HG03108 (cell line): Measurements from ENCODE around the gene TRRAP.
A peak's percentile ranks its signal among the peaks of the same experiment; 100 is the strongest.

Experiments
- ATAC-seq: cut with Tn5 transposase; IDR thresholded peaks from one replicate; pipeline ENCODE4 v1.9.1; 2021; ENCODE audit warnings: moderate library complexity; ENCODE audit not compliant: unreplicated experiment

TRRAP gene

DNA sequence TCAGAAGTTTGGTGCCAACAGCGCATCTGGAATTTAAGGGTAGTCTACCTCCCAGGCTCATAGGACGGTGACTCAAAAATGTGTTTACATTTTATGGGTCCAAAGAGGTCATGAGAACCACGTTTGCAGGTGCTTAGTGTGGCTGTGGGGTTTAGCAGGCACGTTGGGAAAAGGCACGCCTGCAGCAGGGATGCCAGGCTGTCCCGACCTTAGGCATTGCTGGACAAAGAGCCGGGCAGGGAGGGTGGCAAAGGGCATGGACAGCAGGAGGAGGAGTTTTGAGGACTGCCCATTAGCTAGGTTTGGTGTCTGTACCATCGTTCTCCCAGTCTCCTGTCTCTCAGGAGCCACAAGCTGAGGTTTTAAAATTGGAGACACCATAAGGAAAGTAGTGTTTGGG lies 104.4 kb downstream of the TRRAP start:
- ATAC-seq = no peak

DNA sequence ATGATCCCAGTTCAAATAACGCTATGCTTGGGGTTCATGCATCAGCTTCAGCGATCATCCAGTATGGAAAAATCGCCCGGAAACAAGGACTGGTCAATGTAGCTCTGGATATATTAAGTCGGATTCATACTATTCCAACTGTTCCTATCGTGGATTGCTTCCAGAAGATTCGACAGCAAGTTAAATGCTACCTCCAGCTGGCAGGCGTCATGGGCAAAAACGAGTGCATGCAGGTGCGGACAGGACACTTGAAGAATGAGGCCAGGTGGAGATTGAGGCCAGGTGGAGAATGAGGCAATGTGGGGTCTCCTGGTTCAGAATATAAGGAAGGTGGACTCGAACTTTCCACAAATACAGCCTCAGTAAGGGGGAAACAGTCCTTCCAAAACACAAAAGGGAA lies 105.8 kb downstream of the TRRAP start:
- no peak for ATAC-seq

DNA sequence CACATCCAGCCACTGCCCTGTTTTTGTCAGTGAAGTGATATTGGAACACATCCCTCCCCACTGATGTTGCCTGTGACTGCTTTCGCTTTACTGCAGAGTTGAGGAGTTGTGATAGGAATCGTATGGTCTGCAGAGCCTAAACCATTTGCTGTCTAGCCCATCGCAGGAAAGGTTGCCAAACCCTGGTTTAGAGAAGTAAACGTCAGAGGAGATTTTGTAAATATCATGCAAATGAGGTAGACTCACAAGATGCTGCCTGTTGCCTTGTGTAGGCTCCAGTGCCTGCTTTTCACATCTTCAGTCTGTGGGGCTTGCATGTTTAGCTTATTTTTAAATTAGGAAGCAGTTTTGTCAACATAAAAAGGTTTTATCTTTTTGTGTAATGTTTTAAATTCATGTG lies 107.1 kb downstream of the TRRAP start:
- ATAC-seq = no peak

DNA sequence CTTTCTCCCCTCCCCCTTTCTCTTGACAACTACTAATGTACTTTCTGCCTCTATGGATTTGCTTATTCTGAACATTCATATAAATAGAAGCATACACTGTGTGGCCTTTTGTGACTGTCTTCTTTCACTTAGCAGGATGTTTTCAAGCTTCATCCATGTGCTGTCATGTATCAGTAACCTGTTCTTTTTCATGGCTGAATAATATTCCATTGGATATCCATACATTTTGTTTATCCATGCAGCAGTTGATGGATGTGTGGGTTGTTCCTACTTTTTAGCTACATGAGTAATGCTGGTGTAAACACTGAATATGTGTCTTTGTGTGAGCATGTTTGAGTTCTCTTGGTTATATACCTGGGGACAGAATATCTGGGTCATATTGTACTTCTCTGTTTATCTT lies 107.6 kb downstream of the TRRAP start:
- no peak for ATAC-seq

- no peak for ATAC-seq
Measured at GRCh38 chr7:98988641-98989040, 110.3 kb downstream of the TRRAP start.

- no peak for ATAC-seq
Measured at GRCh38 chr7:98990356-98990755, 112.0 kb downstream of the TRRAP start.

- ATAC-seq = no peak
Measured at GRCh38 chr7:98991141-98991540, 112.8 kb downstream of the TRRAP start.

DNA sequence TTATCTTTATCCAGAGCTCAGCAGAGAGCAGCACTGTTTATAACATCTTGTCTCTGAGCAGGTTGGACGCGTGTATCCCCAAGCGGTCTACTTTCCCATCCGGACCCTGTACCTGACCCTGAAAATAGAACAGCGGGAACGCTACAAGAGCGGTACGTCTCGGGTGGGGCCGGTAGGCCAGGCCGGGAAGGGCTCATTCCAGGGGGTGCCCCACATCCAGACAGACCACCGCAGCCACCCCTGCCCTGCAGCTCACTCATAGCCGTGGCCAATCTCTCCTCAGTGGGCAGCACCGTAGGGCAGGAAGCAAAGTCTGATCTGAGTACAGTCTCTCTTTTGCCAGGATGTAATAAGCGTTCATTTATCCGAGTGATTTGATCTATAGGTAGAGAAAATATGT lies 113.7 kb downstream of the TRRAP start:
- ATAC-seq = no peak

DNA sequence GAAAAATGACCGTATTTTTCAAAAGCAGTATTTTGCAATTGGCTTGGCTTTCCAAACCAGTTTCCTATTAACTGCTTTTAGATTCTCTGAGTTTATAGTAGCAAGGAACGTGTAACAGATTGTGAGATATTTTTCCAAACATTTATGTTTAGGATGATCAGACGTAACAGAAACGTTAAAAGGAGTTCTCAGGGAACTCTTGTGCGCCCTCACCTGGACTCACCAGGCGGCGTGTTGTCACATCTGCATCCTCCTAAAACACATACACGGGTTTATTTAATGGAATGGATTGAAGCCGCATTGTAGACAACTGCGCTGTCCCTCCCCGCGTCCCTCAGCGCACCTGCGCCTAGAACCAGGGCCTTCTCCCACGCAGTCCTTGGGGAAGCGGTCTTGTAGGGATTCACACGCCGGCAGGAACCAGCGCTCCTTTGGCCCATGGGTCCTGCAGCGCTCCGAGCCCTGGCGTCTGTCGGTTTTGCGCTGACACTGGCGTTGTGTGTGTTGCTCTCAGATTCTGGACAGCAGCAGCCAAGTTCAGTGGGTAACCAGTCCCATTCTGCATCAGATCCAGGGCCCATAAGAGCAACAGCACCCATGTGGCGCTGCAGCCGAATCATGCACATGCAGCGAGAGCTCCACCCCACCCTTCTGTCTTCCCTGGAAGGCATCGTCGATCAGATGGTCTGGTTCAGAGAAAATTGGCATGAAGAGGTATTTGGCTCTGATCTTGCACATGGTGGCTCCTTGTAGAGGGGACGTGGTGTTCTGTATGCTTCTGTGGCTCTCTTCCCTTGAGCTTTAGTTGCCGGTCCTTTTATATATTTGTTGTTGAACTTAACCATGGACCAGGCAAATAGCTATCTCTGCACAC lies 114.9 kb downstream of the TRRAP start:
- ATAC-seq = no peak

DNA sequence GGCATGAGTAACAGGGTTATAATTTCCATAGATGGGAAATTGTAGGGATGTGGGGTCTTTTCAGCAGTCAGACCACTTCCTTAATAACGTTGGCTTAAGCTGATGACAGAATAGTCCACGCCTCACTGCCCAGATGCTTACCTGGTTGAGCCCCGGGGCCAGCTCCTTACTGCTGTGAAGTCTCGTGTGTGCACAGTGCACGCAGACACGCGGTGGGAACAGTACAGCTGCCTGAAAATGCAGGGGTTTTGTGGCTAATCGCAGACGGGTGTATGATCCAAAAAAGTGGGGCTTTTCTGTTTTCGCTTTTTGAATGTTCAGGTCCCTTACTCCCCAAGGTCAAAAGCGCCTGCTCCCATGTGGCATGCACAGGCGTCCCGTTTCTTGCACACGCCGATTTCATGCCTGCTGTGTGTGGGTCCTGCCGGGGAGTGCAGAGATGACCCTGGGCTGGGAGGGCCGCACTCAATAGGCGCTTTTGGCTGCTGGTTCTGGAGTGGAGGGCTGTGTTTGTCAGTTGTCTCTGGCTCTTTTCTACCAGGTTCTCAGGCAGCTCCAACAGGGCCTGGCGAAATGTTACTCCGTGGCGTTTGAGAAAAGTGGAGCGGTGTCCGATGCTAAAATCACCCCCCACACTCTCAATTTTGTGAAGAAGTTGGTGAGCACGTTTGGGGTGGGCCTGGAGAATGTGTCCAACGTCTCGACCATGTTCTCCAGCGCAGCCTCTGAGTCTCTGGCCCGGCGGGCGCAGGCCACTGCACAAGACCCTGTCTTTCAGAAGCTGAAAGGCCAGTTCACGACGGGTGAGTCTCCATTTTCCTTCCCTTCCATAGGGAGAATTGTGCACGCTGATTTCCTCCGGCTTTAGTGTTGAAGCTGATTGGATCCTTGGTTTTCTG lies 116.0 kb downstream of the TRRAP start:
- no peak for ATAC-seq

DNA sequence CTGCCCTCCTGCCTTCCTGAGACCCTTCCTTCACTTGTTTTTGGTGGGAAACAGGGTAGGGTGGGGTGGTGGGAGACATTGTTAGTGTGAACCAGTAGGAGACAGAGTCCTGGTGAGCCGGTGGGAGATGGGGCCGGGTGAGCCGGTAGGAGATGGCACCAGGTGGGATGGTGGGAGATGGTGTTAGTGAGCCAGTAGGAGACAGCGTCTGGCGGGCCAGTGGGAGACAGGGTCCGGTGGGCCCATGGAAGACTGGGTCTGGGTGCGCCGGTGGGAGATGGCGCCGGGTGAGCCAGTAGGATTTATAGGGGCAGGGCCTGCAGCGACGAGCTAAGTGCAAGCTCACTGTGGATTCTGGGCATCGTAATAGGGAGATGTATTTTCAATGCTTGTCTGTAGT lies 116.8 kb downstream of the TRRAP start:
- ATAC-seq = no peak

GRCh38 chr7:98995523-98996149 lies 117.3 kb downstream of the TRRAP start:
- no peak for ATAC-seq

DNA sequence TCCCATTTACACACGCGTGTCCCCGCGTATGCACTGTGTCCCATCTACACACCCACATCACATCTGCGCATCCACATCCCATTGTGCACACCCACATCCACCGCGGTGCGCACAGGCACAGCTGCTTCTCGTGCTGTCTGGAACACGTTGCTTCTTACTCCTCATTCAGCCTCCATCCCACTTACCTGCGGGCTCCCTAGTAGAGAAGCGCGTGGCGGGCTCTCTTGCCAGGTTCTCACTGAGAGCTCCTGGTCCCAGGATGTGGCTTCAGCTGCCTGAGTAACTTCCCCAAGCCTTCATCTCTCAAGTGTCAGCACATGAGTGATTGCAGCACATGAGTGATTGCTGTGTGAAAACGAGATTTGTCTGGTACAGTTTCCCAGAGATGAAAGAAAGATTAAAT lies 117.8 kb downstream of the TRRAP start:
- peak; percentile 64 for ATAC-seq

DNA sequence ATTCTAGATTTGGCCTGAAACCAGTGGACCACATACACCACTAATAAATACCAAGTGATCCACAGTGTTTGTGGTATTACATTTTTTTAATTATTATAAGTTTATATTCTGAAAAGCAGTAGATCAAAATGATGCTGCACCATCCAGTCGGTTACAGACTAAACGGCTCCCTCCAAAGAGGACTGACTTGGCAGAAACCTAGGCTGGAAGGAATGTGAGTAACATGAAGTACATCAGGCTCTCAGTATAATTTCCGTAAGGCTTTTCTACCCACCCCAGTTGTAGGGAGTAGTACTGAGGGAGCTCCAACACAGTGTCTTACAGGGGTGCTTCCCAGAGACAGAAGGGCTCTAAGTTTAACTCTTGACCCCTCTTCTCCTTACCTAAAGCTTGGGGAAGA lies 119.5 kb downstream of the TRRAP start:
- no peak for ATAC-seq

GRCh38 chr7:98998821-98999725 lies 120.7 kb downstream of the TRRAP start:
- no peak for ATAC-seq

DNA sequence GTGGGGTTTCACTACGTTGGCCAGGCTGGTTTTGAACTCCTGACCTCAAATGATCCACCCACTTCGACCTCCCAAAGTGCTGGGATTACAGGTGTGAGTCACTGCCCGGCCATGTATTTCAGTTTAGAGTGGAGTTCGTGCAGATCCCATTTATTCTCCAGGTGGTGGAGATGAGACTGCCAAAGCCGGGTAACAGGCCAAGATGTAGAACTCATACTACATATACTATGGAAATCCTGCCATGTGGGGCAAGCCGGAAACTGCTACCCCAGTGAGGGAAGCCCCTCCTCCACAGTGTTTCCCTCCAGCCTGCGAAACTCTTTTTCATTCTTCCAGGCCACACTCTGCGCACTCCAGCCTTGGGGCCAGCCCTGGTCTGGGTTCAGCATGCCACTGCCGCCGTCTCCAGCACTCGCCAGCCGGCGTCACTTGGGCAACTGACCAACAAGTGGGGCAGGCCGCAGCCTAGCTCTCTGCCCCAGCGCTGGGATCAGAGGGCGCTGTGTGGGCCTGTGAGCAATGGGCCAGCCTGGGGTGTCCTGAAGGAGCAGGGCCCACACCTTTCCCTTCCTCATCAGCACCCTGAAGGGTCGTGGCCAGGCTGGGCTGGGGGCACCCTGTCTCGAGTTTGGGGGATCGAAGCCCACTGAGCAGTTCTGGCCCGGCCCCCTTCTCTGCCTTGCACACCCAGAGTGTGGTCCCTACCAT lies 122.0 kb downstream of the TRRAP start:
- ATAC-seq = no peak

DNA sequence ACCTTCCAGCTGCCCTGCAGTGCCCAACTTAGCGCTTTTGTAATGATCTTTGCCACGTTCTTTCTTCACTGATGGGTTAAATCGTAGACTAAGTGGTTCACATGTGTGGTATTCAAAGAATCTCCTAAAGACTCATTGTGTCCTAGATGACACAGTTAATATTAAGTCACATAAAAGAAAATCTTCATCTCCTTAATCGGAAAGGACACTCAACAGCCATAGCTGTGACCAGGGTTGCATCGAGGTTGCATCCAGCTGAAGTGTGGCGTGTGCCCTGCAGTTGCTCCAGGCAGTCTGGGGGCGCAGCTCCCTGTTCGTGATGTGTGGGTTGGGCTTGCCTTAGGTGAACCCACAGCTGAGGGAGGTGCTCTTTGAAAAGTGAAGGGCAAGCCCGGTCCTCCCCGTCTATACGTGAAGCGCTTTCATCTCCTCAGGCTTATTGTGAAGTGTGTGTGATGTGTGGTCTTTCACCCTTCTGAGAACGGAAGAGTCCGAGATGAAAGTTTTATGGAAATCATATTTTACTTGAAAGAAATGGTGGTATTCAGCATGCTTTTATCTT lies 122.7 kb downstream of the TRRAP start:
- no peak for ATAC-seq

DNA sequence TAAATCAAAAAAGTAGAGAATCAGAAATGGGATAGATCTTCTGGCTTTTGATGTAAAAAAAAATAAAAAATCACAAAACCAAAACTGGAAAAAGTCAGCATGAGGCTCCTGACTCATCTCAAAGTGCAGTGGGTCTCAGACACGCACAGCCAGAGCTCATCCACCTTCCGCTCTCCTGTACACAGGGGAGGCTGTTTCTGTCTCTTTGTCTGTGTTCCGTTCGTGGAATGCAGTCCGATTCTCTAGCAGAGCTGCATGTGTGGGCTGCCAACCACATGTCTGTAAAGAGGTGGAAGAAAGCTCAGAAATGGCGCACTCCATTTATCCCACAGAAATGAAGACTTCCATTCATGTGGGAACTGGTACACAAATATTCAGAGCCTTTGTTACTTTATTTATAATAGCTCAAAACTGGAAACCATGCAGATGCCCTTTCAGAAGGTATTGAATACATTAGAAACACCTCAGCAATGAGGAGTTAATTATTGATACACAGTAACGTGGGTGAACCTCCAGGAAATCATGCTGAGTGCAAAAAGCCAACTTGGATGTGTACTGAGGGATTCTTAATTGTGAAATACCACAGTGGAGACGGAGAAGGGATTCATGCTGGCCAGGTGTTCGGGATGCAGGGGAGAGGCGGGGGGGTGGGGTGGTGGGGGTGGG lies 123.3 kb downstream of the TRRAP start:
- no peak for ATAC-seq
